Embryonic facial prominence (tissue), 1 donor: ENCODE results near the gene UBA6.
"Not testable (repeated sequence)": the region's sequence is repeated elsewhere in the genome, so short reads cannot be mapped to it uniquely, and the experiment has no call there.

ENCODE experiments used
- DNase-seq: peaks from one replicate; pipeline ENCODE4 v3.0.0-alpha.2; 2016; ENCODE audit errors: extremely low spot score

The UBA6 gene

GRCh38 chr4:67700738-67701516, at the start of gene UBA6:
Gene UBA6, minus strand, starts transcription at chr4:67701155. Its CDS starts 36 bp downstream, at chr4:67701119.
- peak; percentile 93 for DNase-seq

- no peak for DNase-seq
Observed at GRCh38 chr4:67750691-67751090, 49.7 kb upstream of the UBA6 start.

- DNase-seq = no peak
Observed at GRCh38 chr4:67749286-67749685, 48.3 kb upstream of the UBA6 start.

DNA sequence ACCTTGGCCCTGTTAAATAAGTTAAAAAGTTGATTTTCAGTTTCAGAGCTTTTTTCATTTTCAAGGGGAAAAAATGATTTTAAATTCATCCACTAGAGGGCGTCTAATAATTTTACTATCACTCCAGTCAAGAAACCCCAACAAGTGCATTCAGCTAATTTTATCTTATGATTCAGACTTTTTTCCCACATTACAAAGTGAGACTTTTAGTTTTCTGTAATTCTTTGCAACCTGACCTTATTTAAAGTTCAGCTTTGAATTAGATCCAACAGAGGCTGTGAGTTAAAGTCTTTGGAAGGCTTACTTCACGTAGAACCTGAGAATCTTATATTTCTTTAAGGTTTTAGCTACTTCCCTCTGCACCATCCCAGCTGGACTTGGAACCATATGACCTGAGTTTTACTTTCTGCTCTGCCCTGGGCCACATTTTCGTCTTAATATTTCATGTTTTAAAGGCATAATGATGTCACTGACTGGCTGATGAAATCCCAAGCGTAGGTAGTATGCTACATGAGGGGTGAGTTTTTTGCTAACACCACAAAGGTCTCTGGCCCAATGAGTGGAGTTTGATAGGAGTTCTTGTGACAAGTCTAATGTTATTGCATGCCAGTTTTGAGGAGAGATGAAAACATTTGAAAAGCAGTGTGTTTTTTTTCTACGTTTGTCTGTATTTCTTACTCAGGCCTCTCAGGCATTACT, 46.0 kb upstream of the UBA6 start:
- peak; percentile 48 for DNase-seq

DNA sequence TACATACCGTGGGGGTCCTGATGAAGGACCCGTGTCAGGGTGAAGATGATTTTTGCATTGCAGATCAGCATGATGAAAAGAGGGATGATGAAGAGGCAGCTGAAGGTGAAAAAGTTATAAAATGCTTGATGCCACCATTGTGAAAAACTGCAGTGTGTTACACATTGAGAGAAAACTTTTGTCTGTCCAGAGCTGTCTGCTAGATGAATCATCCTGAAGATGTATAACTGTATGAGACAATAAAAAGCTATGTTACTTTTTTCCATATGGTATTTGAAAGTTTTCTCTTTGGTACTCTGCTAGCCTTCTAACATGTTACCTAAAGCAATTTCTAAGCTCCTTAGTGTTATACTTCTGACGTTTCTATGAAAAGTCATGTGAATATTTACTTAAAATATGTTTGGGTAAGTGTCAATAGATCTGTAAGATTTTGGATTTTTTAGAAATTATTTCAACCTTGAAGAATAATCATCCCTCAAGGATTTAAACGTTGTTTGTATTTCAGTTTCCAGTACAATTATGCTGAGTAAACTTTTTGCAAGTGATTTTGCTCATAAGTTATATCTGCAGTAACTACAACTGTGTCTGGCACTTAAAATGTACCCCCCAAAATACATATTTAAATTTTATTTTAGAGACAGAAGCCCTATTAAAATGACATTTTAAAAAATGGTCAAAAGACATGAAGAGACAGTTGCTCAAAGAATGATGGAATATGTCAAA, 43.8 kb upstream of the UBA6 start:
- no peak for DNase-seq

DNA sequence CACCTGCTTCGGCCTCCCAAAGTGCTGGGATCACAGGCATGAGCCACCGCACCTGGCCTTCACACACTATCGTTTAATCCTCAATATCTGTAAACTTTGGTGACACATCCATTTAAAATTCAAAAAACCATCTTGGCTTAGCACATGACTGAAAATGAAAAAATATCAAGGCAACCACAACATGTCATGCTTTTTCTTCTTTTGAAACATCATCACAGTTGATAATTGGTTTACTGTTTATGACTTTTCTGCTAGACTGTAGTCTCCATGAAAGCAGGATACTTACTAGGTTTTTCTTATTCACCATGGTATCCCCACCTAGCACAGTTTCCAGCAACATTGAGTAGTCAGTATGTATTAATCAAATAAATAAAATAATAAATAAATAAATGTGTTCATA, 42.2 kb upstream of the UBA6 start:
- DNase-seq = no peak

DNA sequence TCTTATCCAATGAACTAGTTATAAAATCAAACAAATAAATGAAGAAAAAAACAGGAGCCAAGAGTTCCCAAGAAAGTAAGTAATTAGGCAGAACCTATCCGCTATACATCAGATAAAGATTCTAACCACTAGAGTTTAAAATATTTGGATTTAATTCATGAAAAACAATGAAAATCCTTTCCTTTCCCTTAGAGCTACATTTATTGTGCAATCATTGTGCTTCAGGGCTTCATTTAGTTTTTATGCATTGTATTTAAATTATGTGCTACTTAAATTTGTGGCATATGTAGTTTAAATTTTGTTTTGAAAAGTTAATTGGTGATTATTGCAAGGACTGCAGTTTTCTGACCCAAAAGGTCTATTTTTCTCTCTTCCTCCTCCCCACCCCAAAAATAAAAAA, 35.3 kb upstream of the UBA6 start:
- no peak for DNase-seq

GRCh38 chr4:67735325-67735724, 34.4 kb upstream of the UBA6 start:
- DNase-seq = no peak

DNA sequence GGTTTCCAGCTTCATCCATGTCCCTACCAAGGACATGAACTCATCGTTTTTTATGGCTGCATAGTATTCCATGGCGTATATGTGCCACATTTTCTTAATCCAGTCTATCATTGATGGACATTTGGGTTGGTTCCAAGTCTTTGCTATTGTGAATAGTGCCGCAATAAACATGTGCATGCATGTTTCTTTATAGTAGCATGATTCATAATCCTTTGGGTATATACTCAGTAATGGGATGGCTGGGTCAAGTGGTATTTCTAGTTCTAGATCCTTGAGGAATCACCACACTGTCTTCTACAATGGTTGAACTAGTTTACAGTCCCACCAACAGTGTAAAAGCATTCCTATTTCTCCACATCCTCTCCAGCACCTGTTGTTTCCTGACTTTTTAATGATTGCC, 29.6 kb upstream of the UBA6 start:
- DNase-seq = not testable (repeated sequence)

DNA sequence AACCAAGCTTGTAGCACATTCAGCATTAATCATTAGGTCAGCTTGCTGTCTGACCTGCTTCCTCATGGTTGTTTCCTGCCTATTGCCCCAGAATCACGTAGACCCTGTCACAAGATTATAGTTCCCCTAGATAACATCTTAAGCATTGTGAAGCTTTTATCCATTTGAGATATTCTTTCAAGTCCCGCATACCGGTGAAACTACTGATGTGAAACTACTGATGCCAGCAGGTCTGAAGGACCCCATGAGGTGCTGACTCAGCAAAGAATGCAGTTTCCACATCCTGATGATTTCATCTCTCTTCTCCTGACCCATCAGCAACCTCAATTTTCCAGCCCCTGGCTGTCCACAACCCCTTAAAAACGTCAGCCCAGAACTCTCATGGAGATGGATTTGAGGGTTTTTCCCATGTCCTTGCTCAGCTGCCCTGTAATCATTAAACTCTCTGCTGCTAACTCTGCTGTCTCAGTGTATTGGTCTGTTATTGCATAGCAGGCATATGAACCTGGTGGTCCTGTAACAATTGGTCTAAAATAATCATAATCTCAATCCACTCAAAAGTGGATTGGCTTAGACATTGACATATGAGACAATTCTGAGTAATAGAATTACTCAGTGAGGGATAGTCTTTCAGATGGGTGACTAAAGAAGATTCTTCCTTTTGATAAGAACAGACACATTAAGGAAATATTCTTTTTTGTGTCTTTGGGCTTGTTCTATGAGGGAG, 26.3 kb upstream of the UBA6 start:
- DNase-seq = no peak

GRCh38 chr4:67725981-67726380, 25.0 kb upstream of the UBA6 start:
- no peak for DNase-seq

DNA sequence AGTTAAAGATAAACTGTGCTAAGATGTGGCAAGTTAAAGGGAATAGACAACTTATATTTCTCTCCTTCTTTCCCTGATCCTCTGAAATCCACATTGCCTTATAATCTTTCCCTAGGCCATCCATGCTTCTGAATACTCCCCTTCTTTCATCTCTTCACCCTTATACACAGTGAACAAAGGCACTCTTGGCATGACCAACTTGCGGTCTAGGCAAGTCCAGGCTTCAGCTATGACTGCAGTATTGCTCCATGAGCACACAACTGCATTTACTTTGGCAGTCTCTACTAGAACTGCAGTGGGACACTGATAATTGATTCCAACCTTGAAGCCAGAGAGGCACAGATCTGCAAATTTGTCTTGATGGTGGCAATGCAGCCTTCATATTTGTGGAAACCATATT, 24.2 kb upstream of the UBA6 start:
- DNase-seq = no peak

DNA sequence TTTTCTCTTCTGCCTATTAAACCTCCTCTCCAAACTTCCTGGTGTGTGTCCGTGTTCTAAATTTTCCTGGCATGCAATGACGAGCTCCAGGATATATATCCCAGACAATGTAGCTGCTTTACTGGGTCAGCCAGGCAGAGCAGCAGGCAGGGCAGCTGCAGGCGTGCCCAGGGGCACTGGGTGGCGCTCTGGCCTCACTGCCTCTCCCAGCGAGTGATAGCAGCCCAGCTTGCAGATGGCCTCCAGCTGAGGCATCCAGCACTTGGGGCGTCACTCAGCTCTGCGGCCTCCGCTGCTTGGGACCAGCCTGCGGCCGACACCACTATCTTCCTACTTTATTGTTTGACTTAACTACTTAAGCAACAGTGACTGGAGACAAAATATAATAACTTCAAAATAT, 23.0 kb upstream of the UBA6 start:
- no peak for DNase-seq

DNA sequence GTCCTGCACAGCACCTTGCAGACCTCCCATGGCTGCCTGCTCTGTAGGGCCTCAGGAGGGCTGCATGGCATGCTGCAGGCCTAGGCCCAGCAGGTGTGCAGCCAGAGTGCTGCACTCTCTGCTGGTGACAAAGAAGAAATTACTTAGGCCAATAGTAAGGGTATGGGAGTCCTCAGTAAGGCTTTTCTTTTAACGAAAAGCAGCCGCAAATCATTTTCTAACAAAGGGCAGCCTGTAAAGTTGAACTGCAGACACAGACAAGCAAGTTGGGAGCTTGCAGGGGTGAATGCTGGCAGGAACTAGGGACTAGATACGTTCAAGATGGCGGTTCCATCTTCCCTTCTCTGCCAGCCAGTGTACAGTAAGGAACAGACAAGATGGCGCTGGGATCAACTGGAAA, 22.4 kb upstream of the UBA6 start:
- no peak for DNase-seq

DNA sequence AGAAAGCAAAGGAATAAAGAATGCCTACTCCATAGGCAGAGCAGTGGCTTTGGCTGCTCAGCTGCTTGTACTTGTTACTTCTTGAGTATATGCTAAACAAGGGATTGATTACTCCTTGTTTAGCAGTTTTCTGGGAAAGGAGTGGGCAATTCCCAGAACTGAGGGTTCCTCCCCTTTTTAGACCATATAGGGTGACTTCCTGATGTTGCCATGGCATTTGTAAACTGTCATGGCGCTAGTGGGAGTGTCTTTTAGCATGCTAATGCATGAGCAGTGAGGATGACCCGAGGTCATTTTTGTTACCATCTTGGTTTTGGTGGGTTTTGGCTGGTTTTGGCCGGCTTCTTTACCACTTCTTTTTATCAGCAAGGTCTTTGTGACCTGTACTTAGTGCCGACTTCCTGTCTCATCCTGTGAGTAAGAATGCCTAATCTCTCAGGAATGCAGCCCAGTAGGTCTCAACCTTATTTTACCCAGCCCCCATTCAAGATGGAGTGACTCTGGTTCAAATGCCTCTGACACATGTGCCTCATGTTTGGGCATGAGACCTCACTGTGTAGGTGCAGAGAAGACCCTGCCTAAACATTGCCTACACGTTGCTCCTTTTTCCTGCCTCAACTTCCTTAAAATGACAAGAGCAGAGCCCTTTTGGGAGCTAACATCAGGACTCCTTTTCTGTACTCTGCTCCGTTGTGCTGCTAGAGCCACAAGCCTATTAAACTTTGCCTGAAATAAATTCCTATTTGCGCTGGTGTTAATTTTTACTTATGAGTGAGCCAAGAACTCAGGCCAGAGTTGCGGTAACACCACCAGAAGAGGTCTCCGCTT, 21.0 kb upstream of the UBA6 start:
- no peak for DNase-seq

DNA sequence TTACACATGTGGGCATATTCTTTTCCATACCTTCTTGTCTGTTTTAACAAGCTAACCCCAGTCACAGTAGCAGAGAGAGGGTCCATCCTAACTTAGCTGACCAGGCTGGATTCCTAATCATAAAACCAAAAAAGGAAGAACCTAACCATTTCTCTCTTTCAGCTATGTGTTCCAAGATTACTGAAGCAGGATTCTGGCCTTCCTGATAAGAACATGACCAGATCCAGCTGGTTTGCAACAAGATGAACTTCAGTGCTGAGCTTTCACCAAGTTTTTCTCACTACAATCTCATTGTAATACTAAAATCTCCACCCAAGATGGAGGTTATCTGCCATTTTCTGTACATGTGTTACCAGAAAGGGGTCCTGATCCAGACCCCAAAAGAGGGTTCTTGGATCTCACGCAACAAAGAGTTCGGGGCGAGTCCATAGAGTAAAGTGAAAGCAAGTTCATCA, 20.4 kb upstream of the UBA6 start:
- no peak for DNase-seq

- no peak for DNase-seq
Observed at GRCh38 chr4:67719953-67720617, 19.1 kb upstream of the UBA6 start.

- no peak for DNase-seq
Observed at GRCh38 chr4:67718848-67719247, 17.9 kb upstream of the UBA6 start.

DNA sequence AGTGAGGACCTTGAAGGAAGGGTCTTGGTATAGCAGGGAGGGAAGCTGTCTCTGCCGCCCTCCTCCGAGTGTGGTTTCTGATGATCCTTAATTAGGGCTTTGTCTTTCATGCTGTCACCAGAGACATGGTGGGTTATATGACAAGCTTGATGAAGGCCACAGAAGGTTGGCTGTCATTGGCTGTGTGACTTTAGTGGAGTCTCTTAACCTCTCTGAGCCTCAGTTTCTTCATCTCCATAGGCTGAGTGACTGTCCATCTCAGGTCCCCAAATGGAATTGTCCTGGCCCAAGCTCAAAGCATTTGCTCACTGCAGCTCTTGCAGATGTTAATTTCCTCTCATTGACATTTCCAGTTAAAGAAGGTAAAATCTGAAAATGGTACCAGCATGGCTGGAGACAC, 16.6 kb upstream of the UBA6 start:
- no peak for DNase-seq

DNA sequence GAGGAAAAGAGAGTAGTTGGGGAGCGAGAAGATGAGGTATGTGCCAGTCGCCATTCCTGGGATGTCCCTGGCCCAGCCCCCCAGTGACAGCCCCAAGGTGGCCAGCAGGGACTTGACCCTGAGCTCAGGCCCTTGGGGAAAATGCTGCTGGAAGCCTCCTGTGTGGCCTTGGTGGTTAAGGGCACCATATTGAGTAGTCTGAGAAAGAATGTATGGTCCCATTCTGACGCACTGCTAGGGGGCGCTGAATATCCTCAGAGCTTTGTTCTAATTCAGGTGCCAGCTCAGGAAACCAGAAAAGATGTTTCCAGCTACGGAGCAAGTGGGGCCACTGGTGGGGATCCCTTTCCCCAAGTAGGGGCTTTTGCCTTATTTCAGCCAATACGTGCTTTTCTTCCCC, 14.0 kb upstream of the UBA6 start:
- no peak for DNase-seq

DNA sequence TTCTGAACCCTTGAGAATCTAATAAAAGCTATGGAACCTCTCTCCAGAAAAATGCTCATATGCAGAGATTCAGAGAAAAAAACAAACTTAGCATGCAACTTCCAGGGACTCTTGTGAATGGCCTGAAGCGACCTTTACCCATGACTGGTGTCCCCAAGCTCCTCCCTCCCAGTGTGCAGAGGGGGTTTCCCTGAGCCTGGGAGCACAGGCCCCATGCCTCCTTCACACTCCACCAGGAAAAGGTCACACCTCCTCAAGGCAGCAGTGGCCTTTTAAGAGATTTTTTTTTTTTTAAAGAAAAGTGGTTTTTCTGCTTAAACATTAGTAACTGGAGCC, 13.3 kb upstream of the UBA6 start:
- DNase-seq = no peak
